ENCODE data around the gene TMEM131.
A peak's percentile ranks its signal among the peaks of the same experiment; 100 is the strongest.
"Not testable (repeated sequence)": the region's sequence is repeated elsewhere in the genome, so short reads cannot be mapped to it uniquely, and the experiment has no call there.

Gene TMEM131

GRCh38 chr2:97950329-97951154 lies 45.2 kb downstream of the TMEM131 start:
- no peak for DNase-seq

- no peak for DNase-seq
Observed at GRCh38 chr2:97948926-97949325, 46.8 kb downstream of the TMEM131 start.

- no peak for DNase-seq
Observed at GRCh38 chr2:97945791-97946190, 50.0 kb downstream of the TMEM131 start.

- DNase-seq: no peak
Observed at GRCh38 chr2:97936881-97937280, 58.9 kb downstream of the TMEM131 start.

- DNase-seq: no peak
Observed at GRCh38 chr2:97936199-97936598, 59.5 kb downstream of the TMEM131 start.

- DNase-seq: no peak
Observed at GRCh38 chr2:97935719-97936161, 60.0 kb downstream of the TMEM131 start.

GRCh38 chr2:97932975-97933662 lies 62.6 kb downstream of the TMEM131 start:
- no peak for DNase-seq

GRCh38 chr2:97931858-97932225 lies 63.9 kb downstream of the TMEM131 start:
- DNase-seq: no peak

- peak; percentile 58 for DNase-seq
Observed at GRCh38 chr2:97931118-97931857, 64.5 kb downstream of the TMEM131 start.

- DNase-seq: no peak
Observed at GRCh38 chr2:97928591-97928990, 67.2 kb downstream of the TMEM131 start.

- DNase-seq: no peak
Observed at GRCh38 chr2:97926946-97927345, 68.8 kb downstream of the TMEM131 start.

GRCh38 chr2:97924194-97924593 lies 71.6 kb downstream of the TMEM131 start:
- DNase-seq: no peak

GRCh38 chr2:97919858-97920257 lies 75.9 kb downstream of the TMEM131 start:
- DNase-seq: no peak

GRCh38 chr2:97918818-97919217 lies 76.9 kb downstream of the TMEM131 start:
- no peak for DNase-seq

GRCh38 chr2:97917668-97918067 lies 78.1 kb downstream of the TMEM131 start:
- DNase-seq: not testable (repeated sequence)

- no peak for DNase-seq
Observed at GRCh38 chr2:97914691-97915213, 81.0 kb downstream of the TMEM131 start.

GRCh38 chr2:97913846-97914245 lies 81.9 kb downstream of the TMEM131 start:
- no peak for DNase-seq

- DNase-seq: no peak
Observed at GRCh38 chr2:97911922-97912575, 83.7 kb downstream of the TMEM131 start.

- DNase-seq: peak; percentile 88
Observed at GRCh38 chr2:97911206-97911921, 84.4 kb downstream of the TMEM131 start.

GRCh38 chr2:97910403-97911205 lies 85.1 kb downstream of the TMEM131 start:
- no peak for DNase-seq

- no peak for DNase-seq
Observed at GRCh38 chr2:97908208-97908676, 87.5 kb downstream of the TMEM131 start.
